Neural cell (in vitro differentiated cells): ENCODE data around the gene TAGLN2. TPM values are rescaled to one million over a fixed set of nuclear protein-coding genes. Genes with fewer than 3 reads are reported as not detected.

Source experiments
- H2AFZ ChIP-seq: fragments of 200-600, 300-800 bp; sonication (generic), shearing (Covaris generic); 2 replicates; pipeline ENCODE4 v1.6.0; 2014; ENCODE audit warnings: low read depth, mild to moderate bottlenecking, antibody characterized with exemption, low read length, moderate library complexity
- H3F3A ChIP-seq: fragments of 200-600 bp; shearing (Covaris generic); 2 replicates; pipeline ENCODE4 v1.6.1; 2016; ENCODE audit warnings: mild to moderate bottlenecking, moderate library complexity, mixed read lengths, antibody characterized with exemption, low read length; ENCODE audit not compliant: insufficient read depth, poor library complexity, severe bottlenecking
- H3K27ac ChIP-seq: fragments of 200-600, 300-800 bp; sonication (generic), shearing (Covaris generic); 2 replicates; pipeline ENCODE4 v1.5.1; 2014; ENCODE audit warnings: mild to moderate bottlenecking, low read length, moderate library complexity
- H3K27me3 ChIP-seq: fragments of 300-800, 200-600 bp; sonication (generic), shearing (Covaris generic); 2 replicates; pipeline ENCODE4 v1.6.0; 2014; ENCODE audit warnings: mild to moderate bottlenecking, low read depth, low read length, moderate library complexity; ENCODE audit not compliant: insufficient read depth
- H3K36me3 ChIP-seq: fragments of 300-800, 200-600 bp; sonication (generic), shearing (Covaris generic); 2 replicates; pipeline ENCODE4 v1.5.1; 2014; ENCODE audit warnings: mild to moderate bottlenecking, antibody characterized with exemption, low read length, moderate library complexity; ENCODE audit not compliant: insufficient read depth
- H3K4me2 ChIP-seq: fragments of 300-800, 200-600 bp; sonication (generic), shearing (Covaris generic); 2 replicates; pipeline ENCODE4 v1.6.0; 2014; ENCODE audit warnings: mild to moderate bottlenecking, low read length
- H3K4me3 ChIP-seq: fragments of 300-800, 200-600 bp; sonication (generic), shearing (Covaris generic); 2 replicates; pipeline ENCODE4 v1.5.1; 2014; ENCODE audit warnings: mild to moderate bottlenecking, low read length, moderate library complexity
- H3K79me2 ChIP-seq: fragments of 200-600 bp; shearing (Covaris generic); replicated peaks from 2 replicates; pipeline ENCODE4 v1.6.0; 2014; ENCODE audit warnings: mild to moderate bottlenecking, low read length, moderate library complexity; ENCODE audit not compliant: insufficient read depth
- H3K9ac ChIP-seq: fragments of 300-800, 200-600 bp; sonication (generic), shearing (Covaris generic); 2 replicates; pipeline ENCODE4 v1.6.1; 2016; ENCODE audit warnings: mild to moderate bottlenecking, low read length, mixed read lengths
- H3K9me2 ChIP-seq: fragments of 200-600 bp; shearing (Covaris generic); 2 replicates; pipeline ENCODE4 v1.6.1; 2016; ENCODE audit warnings: mild to moderate bottlenecking, low read length, mixed read lengths; ENCODE audit not compliant: insufficient read depth
- H3K9me3 ChIP-seq: fragments of 200-600, 300-800 bp; sonication (generic), shearing (Covaris generic); 2 replicates; pipeline ENCODE4 v1.6.1; 2016; ENCODE audit warnings: mild to moderate bottlenecking, mixed run types, low read length, moderate library complexity, mixed read lengths
- H4K20me1 ChIP-seq: fragments of 200-600 bp; shearing (Covaris generic); 2 replicates; pipeline ENCODE4 v1.6.1; 2016; ENCODE audit warnings: mild to moderate bottlenecking, mixed run types; ENCODE audit not compliant: insufficient read depth
- EP300 ChIP-seq: fragments of 450-650 bp; conservative IDR thresholded peaks from 2 replicates; pipeline ENCODE4 v1.6.1; 2014; ENCODE audit warnings: antibody characterized with exemption, mild to moderate bottlenecking, moderate library complexity; ENCODE audit not compliant: poor library complexity, severe bottlenecking
- EZH2 ChIP-seq: fragments of 200-600, 300-800 bp; shearing (Covaris generic), sonication (generic); IDR thresholded peaks from 2 replicates; pipeline ENCODE4 v1.6.1; 2014; ENCODE audit warnings: antibody characterized with exemption, low read length, borderline replicate concordance, mild to moderate bottlenecking; ENCODE audit not compliant: insufficient read depth, poor library complexity, severe bottlenecking
- MXI1 ChIP-seq: fragments of 450-650 bp; conservative IDR thresholded peaks from 2 replicates; pipeline ENCODE4 v1.6.1; 2014; ENCODE audit warnings: antibody characterized with exemption, mild to moderate bottlenecking; ENCODE audit not compliant: poor library complexity, severe bottlenecking
- POLR2AphosphoS5 ChIP-seq: IDR thresholded peaks from 2 replicates; pipeline ENCODE4 v1.6.1; 2012
- RAD21 ChIP-seq: fragments of 450-650 bp; conservative IDR thresholded peaks from 2 replicates; pipeline ENCODE4 v1.6.1; 2014; ENCODE audit warnings: antibody characterized with exemption, mild to moderate bottlenecking, moderate library complexity
- SMC3 ChIP-seq: fragments of 450-650 bp; conservative IDR thresholded peaks from 2 replicates; pipeline ENCODE4 v1.6.1; 2014; ENCODE audit warnings: antibody characterized with exemption, mild to moderate bottlenecking, moderate library complexity; ENCODE audit not compliant: poor library complexity
- TAF1 ChIP-seq: IDR thresholded peaks from 2 replicates; pipeline ENCODE4 v1.6.1; 2012; ENCODE audit warnings: low read depth
- polyA plus RNA-seq: library from polyadenylated mRNA; depleted of rRNA; stranded (reverse); fragments of >200 nt; gene quantifications from 2 replicates; pipeline ENCODE4 v1.2.3, GENCODE V29; 2014
- TF ChIP-seq, protein P1 (sequence below): fragments of 450-650 bp; IDR thresholded peaks from 2 replicates; pipeline ENCODE4 v1.5.1; 2014; ENCODE audit warnings: antibody characterized with exemption, mild to moderate bottlenecking, moderate library complexity; ENCODE audit not compliant: poor library complexity, severe bottlenecking
- TF ChIP-seq, protein P2 (sequence below): IDR thresholded peaks from 2 replicates; pipeline ENCODE4 v1.6.1; 2012; ENCODE audit warnings: borderline replicate concordance

Gene TAGLN2
- polyA plus RNA-seq, 1 donor from 2014 or later: 0.52 TPM

DNA sequence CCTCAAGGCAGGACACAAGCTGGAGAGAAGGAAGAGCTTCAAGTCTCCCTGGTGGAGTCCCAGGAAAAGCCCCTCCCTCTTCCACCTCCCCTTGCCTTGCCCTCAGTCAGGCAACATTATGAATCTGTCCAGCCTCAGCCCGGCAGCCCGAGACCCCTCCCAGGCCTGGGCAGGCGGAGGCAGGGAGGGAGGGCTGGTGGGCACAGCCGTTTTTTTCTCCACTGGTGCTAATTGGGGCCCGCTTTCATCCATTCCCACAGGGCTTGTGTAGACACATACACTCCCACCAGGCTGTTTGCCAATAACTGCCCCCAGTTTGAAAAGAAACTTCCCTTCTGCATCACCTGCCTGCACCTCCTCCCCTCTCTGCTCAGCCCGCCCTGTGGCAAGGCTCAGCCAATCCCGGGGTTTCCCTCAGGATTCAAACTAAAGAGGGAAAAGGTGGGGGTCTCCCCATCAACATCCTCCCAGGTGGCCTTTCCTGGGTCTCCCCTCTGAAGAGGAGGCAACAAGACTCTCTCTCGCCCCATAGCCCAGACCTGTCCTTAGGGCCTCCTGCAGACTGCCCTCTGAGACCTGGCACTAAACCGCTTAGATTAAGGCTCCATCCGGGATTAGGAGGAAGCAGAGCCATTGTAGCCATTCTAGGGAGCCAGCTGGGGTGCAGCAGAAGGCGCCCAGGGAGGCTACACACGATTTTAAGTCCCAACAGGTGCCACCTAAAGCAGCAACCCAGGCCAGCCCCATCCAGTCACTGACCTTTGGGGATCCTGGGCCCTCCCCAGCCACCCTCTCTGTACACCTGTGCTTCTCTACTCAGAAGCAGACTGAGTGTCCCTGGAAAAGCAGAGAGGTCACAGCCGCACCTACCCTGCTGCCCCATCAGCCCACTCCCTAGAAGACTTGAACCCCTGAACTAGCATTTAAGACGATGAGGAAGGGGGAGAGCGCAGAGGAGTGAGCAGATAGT lies 16.6 kb upstream of the TAGLN2 start:
- Histone ChIP-seq H3K36me3 (no peaks in the 10 kb centered on the region), H3K4me3 (peak overlapping the region; percentile 58), H3K27me3 (no peaks in the 10 kb centered on the region), H3K9me2 (no peaks in the 10 kb centered on the region), H3K27ac (peak overlapping the region; percentile 73), H3K4me2 (peak overlapping the region; percentile 58), H2AFZ (no peak overlapping the region), H3K9ac (peak overlapping the region; percentile 58), H4K20me1 (no peaks in the 10 kb centered on the region), H3K79me2 (peaks cover 19% of the 10 kb centered on the region), H3K9me3 (no peaks in the 10 kb centered on the region), H3F3A (no peaks in the 10 kb centered on the region)
- no peak for TF ChIP-seq SMC3
- no peak for TF ChIP-seq EZH2
- TF ChIP-seq, protein P1, sequence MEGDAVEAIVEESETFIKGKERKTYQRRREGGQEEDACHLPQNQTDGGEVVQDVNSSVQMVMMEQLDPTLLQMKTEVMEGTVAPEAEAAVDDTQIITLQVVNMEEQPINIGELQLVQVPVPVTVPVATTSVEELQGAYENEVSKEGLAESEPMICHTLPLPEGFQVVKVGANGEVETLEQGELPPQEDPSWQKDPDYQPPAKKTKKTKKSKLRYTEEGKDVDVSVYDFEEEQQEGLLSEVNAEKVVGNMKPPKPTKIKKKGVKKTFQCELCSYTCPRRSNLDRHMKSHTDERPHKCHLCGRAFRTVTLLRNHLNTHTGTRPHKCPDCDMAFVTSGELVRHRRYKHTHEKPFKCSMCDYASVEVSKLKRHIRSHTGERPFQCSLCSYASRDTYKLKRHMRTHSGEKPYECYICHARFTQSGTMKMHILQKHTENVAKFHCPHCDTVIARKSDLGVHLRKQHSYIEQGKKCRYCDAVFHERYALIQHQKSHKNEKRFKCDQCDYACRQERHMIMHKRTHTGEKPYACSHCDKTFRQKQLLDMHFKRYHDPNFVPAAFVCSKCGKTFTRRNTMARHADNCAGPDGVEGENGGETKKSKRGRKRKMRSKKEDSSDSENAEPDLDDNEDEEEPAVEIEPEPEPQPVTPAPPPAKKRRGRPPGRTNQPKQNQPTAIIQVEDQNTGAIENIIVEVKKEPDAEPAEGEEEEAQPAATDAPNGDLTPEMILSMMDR: no peak
- TF ChIP-seq, protein P2, sequence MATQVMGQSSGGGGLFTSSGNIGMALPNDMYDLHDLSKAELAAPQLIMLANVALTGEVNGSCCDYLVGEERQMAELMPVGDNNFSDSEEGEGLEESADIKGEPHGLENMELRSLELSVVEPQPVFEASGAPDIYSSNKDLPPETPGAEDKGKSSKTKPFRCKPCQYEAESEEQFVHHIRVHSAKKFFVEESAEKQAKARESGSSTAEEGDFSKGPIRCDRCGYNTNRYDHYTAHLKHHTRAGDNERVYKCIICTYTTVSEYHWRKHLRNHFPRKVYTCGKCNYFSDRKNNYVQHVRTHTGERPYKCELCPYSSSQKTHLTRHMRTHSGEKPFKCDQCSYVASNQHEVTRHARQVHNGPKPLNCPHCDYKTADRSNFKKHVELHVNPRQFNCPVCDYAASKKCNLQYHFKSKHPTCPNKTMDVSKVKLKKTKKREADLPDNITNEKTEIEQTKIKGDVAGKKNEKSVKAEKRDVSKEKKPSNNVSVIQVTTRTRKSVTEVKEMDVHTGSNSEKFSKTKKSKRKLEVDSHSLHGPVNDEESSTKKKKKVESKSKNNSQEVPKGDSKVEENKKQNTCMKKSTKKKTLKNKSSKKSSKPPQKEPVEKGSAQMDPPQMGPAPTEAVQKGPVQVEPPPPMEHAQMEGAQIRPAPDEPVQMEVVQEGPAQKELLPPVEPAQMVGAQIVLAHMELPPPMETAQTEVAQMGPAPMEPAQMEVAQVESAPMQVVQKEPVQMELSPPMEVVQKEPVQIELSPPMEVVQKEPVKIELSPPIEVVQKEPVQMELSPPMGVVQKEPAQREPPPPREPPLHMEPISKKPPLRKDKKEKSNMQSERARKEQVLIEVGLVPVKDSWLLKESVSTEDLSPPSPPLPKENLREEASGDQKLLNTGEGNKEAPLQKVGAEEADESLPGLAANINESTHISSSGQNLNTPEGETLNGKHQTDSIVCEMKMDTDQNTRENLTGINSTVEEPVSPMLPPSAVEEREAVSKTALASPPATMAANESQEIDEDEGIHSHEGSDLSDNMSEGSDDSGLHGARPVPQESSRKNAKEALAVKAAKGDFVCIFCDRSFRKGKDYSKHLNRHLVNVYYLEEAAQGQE: no peak
- no peak for TF ChIP-seq MXI1

DNA sequence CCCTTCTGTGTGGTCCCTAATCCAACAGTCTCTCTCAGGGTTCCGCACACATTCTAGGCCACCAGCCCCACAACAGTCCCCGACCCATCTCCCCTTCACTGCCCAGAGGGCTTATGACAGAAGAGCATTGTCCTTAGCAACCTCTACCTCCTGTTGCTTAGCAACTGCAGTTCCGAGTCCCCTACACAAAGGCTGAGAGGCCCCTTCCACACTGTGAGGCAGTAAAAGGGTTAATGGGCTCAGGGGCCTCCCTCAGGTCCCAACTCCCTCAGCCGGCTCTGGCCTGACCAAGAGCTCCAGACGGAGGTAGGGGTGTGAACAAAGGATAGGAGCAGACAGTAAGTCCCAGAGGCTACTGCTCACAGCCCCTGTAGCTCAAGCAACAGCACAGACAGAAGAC lies 15.8 kb upstream of the TAGLN2 start:
- H3K9me2 ChIP-seq: no peaks in the 10 kb centered on the region
- no peaks in the 10 kb centered on the region for H3F3A ChIP-seq
- H3K36me3 ChIP-seq: no peaks in the 10 kb centered on the region
- peak overlapping the region; percentile 38 for H2AFZ ChIP-seq
- no peak for TF ChIP-seq TAF1
- peak; percentile 23 for TF ChIP-seq SMC3
- TF ChIP-seq EP300: peak; percentile 9
- no peak for TF ChIP-seq MXI1
- TF ChIP-seq, protein P2: peak; percentile 30
- peak; percentile 38 for TF ChIP-seq POLR2AphosphoS5
- TF ChIP-seq RAD21: peak; percentile 21
- TF ChIP-seq EZH2: no peak
- TF ChIP-seq, protein P1: no peak
- H4K20me1 ChIP-seq: no peaks in the 10 kb centered on the region
- H3K9ac ChIP-seq: peak overlapping the region; percentile 58
- H3K27ac ChIP-seq: peak overlapping the region; percentile 73
- H3K4me2 ChIP-seq: peak overlapping the region; percentile 58
- H3K79me2 ChIP-seq: peaks cover 19% of the 10 kb centered on the region
- H3K27me3 ChIP-seq: no peaks in the 10 kb centered on the region
- peak overlapping the region; percentile 58 for H3K4me3 ChIP-seq
- no peaks in the 10 kb centered on the region for H3K9me3 ChIP-seq
